Uterus (tissue), 4 donors: ENCODE results near the gene ANKRD42. TPM values are rescaled to one million over a fixed set of nuclear protein-coding genes. Genes with fewer than 3 reads are reported as not detected.

Experiments
- DNase-seq, 2 donors: peaks; one replicate each; pipeline ENCODE4 v3.0.0-alpha.2; 2019 to 2020
- H3K27ac ChIP-seq, 2 donors: fragments of 200-600 bp; sonication (generic); 1 replicate in 1 of 2; 2 replicates in 1 of 2; pipeline ENCODE4 v1.5.1; 2016 to 2018
- H3K27me3 ChIP-seq, 2 donors: fragments of 200-600 bp; sonication (generic); one replicate each; pipeline ENCODE4 v1.5.1; 2018 to 2019; ENCODE audit warnings: control low read depth in 1 of 2
- H3K36me3 ChIP-seq, 2 donors: fragments of 200-600 bp; sonication (generic); one replicate each; pipeline ENCODE4 v1.5.1; 2019; ENCODE audit warnings: control low read depth in 1 of 2
- H3K4me1 ChIP-seq, 2 donors: fragments of 200-600 bp; sonication (generic); one replicate each; pipeline ENCODE4 v1.5.1; 2018 to 2019; ENCODE audit warnings: control low read depth in 1 of 2
- H3K4me3 ChIP-seq, 2 donors: fragments of 200-600 bp; sonication (generic); 1 replicate in 1 of 2; 2 replicates in 1 of 2; pipeline ENCODE4 v1.5.1; 2018 to 2019; ENCODE audit warnings: mild to moderate bottlenecking in 1 of 2
- H3K9me3 ChIP-seq, 2 donors: fragments of 200-600 bp; sonication (generic); one replicate each; pipeline ENCODE4 v1.5.1; 2019; ENCODE audit warnings: control low read depth in 1 of 2
- CTCF ChIP-seq, 4 experiments: fragments of 200-600 bp in 2 of 4; fragments of 450-650 bp in 2 of 4; sonication (generic) in 2 of 4; IDR thresholded peaks; one replicate each; pipeline ENCODE4 v1.5.1; 2016 to 2019; ENCODE audit warnings: antibody characterized with exemption in 4 of 4, mild to moderate bottlenecking in 2 of 4, moderate library complexity in 1 of 4
- POLR2A ChIP-seq, 2 donors: fragments of 450-650 bp; IDR thresholded peaks; one replicate each; pipeline ENCODE4 v1.6.1; 2016; ENCODE audit warnings: antibody characterized with exemption in 2 of 2, mild to moderate bottlenecking in 1 of 2, moderate library complexity in 1 of 2
- intact Hi-C: fragments of 100-400 bp; cut with DNase I; formaldehyde crosslinking; loops from one replicate; pipeline ENCODE4 v1.15.1; 2023; ENCODE audit warnings: low total_unique reads
- small RNA-seq: library from RNA; depleted of rRNA; stranded (forward); fragments of <200 nt; gene quantifications from one replicate; pipeline ENCODE3, GENCODE V24; 2016
- total RNA-seq, 4 donors: library from RNA; depleted of rRNA in 3 of 4; stranded (reverse); fragments of >200 nt in 3 of 4; gene quantifications; one replicate each; pipeline versions ENCODE4 v1.1.0 to v1.2.4, GENCODE V29; 2014 to 2023
- donor health status: DM: yes; HTN: yes; CAD: no.

ANKRD42 gene
- total RNA-seq, 4 donors from 2014 or later = 3.3 to 21.7 (median 9.0) TPM

GRCh38 chr11:83292709-83293456 is 99.4 kb downstream of the ANKRD42 start:
- Histone ChIP-seq H3K4me3 (no peak overlapping the region), H3K9me3 (no peaks in the 10 kb centered on the region), H3K27ac (peak overlapping the region in 1 of 2 donors; percentile 7), H3K27me3 (no peaks in the 10 kb centered on the region), H3K4me1 (no peaks in the 10 kb centered on the region), H3K36me3 (no peaks in the 10 kb centered on the region)
- intact Hi-C loops = no loop called here
- TF ChIP-seq CTCF (IDR thresholded peaks at IDR 0.05) (peak; percentile 51 to 68 (median 60)), POLR2A (IDR thresholded peaks at IDR 0.05) (no peak)
- DNase-seq = peak in 1 of 2 donors; percentile 24

- no peaks in the 10 kb centered on the region for H3K9me3 ChIP-seq
- TF ChIP-seq CTCF (IDR thresholded peaks at IDR 0.05) (no peak), POLR2A (IDR thresholded peaks at IDR 0.05) (no peak)
- H3K27ac ChIP-seq = no peak overlapping the region
- no peak for DNase-seq
- intact Hi-C loops = no loop called here
- H3K27me3 ChIP-seq = no peaks in the 10 kb centered on the region
- H3K4me1 ChIP-seq = no peaks in the 10 kb centered on the region
- no peaks in the 10 kb centered on the region for H3K36me3 ChIP-seq
- no peak overlapping the region for H3K4me3 ChIP-seq
Observed at GRCh38 chr11:83293457-83293774, 99.9 kb downstream of the ANKRD42 start.

- TF ChIP-seq CTCF (IDR thresholded peaks at IDR 0.05) = no peak
- TF ChIP-seq POLR2A (IDR thresholded peaks at IDR 0.05) = no peak
- no peaks in the 10 kb centered on the region for H3K36me3 ChIP-seq
- H3K4me1 ChIP-seq = no peaks in the 10 kb centered on the region
- H3K27ac ChIP-seq = no peak overlapping the region
- H3K4me3 ChIP-seq = no peak overlapping the region
- DNase-seq = no peak
- no peaks in the 10 kb centered on the region for H3K27me3 ChIP-seq
- intact Hi-C loops = no loop called here
- no peaks in the 10 kb centered on the region for H3K9me3 ChIP-seq
Observed at GRCh38 chr11:83294208-83294607, 100.7 kb downstream of the ANKRD42 start.

Small RNAs within 50 kb of the gene (small RNA-seq; reads per million reads assigned to genes)
- gene AP000873.5 = not detected

Other genes with a start within 250 kb of the ANKRD42 start
- gene RAB30, start 121.8 kb upstream of the ANKRD42 start, total RNA-seq = 100 to 1,000 TPM in 1 of 4 donors, 10 to 100 TPM in 3; 12.4 to 113 (median 48.4) TPM
- 100 to 1,000 TPM in 3 of 4 donors, 10 to 100 TPM in 1; 80.7 to 191 (median 122) TPM for gene PCF11, start 36.6 kb upstream of the ANKRD42 start, total RNA-seq
- 10 to 100 TPM in 3 of 4 donors, 1 to 10 TPM in 1; 7.4 to 87.1 (median 47.7) TPM for gene CCDC90B, start 92.7 kb downstream of the ANKRD42 start, total RNA-seq